Fibroblast of the aortic adventitia (primary cell): Measurements from ENCODE around the gene SMPD2. TPM values are rescaled to one million over a fixed set of nuclear protein-coding genes. Genes with fewer than 3 reads are reported as not detected.
A peak's percentile ranks its signal among the peaks of the same experiment; 100 is the strongest.

Experiments
- DNase-seq: peaks from one replicate; pipeline ENCODE4 v3.0.0-alpha.2; 2010; ENCODE audit warnings: low read depth
- H3K4me3 ChIP-seq: 2 replicates; pipeline ENCODE4 v1.5.1; 2011; ENCODE audit warnings: low read depth, mild to moderate bottlenecking, control low read depth, low read length, moderate library complexity
- CTCF ChIP-seq: IDR thresholded peaks from 2 replicates; pipeline ENCODE4 v1.5.1; 2011; ENCODE audit warnings: mild to moderate bottlenecking, low read length, control low read depth, inconsistent platforms; ENCODE audit not compliant: insufficient read depth
- total RNA-seq: library from RNA; depleted of rRNA; stranded (reverse); fragments of >200 nt; gene quantifications from 2 replicates; pipeline ENCODE4 v1.2.3, GENCODE V29; 2012; ENCODE audit warnings: low replicate concordance

SMPD2 gene
- total RNA-seq, 1 donor = 14.6 TPM

GRCh38 chr6:109449795-109450673 is 9.5 kb downstream of the SMPD2 start:
- no peak overlapping the region for H3K4me3 ChIP-seq
- TF ChIP-seq CTCF = no peak
- no peak for DNase-seq

GRCh38 chr6:109450801-109451200 is 10.3 kb downstream of the SMPD2 start:
- DNase-seq = no peak
- TF ChIP-seq CTCF = no peak
- no peak overlapping the region for H3K4me3 ChIP-seq

GRCh38 chr6:109451376-109451775 is 10.9 kb downstream of the SMPD2 start:
- DNase-seq = no peak
- TF ChIP-seq CTCF = no peak
- no peak overlapping the region for H3K4me3 ChIP-seq

GRCh38 chr6:109452181-109452580 is 11.7 kb downstream of the SMPD2 start:
- no peak for DNase-seq
- H3K4me3 ChIP-seq = no peak overlapping the region
- no peak for TF ChIP-seq CTCF

GRCh38 chr6:109453156-109453555 is 12.6 kb downstream of the SMPD2 start:
- no peak overlapping the region for H3K4me3 ChIP-seq
- TF ChIP-seq CTCF = no peak
- DNase-seq = no peak

GRCh38 chr6:109453594-109454495 is 13.3 kb downstream of the SMPD2 start:
- no peak for DNase-seq
- H3K4me3 ChIP-seq = peak overlapping the region; percentile 88
- TF ChIP-seq CTCF = no peak
